ENCODE results near the gene RAD51. TPM values are rescaled to one million over a fixed set of nuclear protein-coding genes. Genes with fewer than 3 reads are reported as not detected.

Gene RAD51
- 27.2 and 48.1 TPM in 2 replicates for total RNA-seq (ENCODE audit: low replicate concordance)

DNA sequence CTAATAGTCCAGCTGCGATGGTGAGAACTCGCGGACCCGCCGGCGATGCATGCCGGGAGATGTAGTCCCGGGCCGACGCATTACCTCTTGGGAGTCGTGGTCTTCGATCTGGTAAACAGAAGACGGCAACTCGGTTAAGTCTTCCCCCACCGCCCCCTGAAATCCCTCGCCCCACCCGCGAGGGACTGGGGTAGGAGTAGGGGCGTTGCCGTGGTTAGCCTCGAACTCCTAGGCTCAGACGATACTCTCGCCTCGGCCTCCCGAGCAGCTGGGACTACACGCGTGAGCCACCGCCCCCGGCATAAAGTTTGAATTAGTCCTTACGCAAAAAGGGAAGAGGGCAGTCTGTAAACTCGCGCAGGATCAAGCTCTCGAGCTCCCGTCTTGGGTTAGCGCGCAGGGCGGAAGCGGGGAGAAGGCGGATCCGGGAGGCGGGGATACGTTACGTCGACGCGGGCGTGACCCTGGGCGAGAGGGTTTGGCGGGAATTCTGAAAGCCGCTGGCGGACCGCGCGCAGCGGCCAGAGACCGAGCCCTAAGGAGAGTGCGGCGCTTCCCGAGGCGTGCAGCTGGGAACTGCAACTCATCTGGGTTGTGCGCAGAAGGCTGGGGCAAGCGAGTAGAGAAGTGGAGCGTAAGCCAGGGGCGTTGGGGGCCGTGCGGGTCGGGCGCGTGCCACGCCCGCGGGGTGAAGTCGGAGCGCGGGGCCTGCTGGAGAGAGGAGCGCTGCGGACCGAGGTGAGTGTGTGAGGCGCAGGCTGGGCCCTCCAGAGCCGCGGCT lies at the start of gene RAD51:
Gene RAD51 (plus strand): TSS at position 487 of the 781 bp plus-strand sequence. CDS start 3,585 bp downstream, outside the sequence.
- Mint-ChIP-seq H3K4me3 (peak within 1 kb of the TSS; percentile 98), H3K4me1 (peaks cover 15% of the 10 kb centered on the region), H3K27ac (peak within 1 kb of the TSS; percentile 93), H3K36me3 (peaks cover 2% of the 10 kb centered on the region), H3K27me3 (ENCODE audit: insufficient read depth, low read depth) (peaks cover 5% of the 10 kb centered on the region), H3K9me3 (no peaks in the 10 kb centered on the region)
- peak within 1 kb of the TSS; percentile 92 for H3K27ac ChIP-seq
- peaks cover 21% of the 10 kb centered on the region for H3F3A ChIP-seq (ENCODE audit: low read depth)
- DNase-seq (ENCODE audit: low spot score), result peak; percentile 97
- H3K4me2 ChIP-seq, result peak within 1 kb of the TSS; percentile 91
- peak within 1 kb of the TSS; percentile 89 for H2AFZ ChIP-seq (replicated peaks)
- H3K27me3 ChIP-seq, result no peaks in the 10 kb centered on the region
- peak within 1 kb of the TSS; percentile 75 for H3K4me3 ChIP-seq
- peaks cover 29% of the 10 kb centered on the region for H3K79me2 ChIP-seq (ENCODE audit: low read depth)
- no peaks in the 10 kb centered on the region for H3K9me3 ChIP-seq (ENCODE audit: low read depth)
- TF ChIP-seq, protein P1, sequence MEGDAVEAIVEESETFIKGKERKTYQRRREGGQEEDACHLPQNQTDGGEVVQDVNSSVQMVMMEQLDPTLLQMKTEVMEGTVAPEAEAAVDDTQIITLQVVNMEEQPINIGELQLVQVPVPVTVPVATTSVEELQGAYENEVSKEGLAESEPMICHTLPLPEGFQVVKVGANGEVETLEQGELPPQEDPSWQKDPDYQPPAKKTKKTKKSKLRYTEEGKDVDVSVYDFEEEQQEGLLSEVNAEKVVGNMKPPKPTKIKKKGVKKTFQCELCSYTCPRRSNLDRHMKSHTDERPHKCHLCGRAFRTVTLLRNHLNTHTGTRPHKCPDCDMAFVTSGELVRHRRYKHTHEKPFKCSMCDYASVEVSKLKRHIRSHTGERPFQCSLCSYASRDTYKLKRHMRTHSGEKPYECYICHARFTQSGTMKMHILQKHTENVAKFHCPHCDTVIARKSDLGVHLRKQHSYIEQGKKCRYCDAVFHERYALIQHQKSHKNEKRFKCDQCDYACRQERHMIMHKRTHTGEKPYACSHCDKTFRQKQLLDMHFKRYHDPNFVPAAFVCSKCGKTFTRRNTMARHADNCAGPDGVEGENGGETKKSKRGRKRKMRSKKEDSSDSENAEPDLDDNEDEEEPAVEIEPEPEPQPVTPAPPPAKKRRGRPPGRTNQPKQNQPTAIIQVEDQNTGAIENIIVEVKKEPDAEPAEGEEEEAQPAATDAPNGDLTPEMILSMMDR (IDR thresholded peaks at IDR 0.05), result no peak
- no peak for TF ChIP-seq EZH2 (IDR thresholded peaks at IDR 0.05)
- no peak for TF ChIP-seq EZH2phosphoT487 (IDR thresholded peaks at IDR 0.05)
- H3K36me3 ChIP-seq, result no peaks in the 10 kb centered on the region
- peak within 1 kb of the TSS; percentile 66 for H3K9ac ChIP-seq
- H3K4me1 ChIP-seq, result peaks cover 4% of the 10 kb centered on the region
- peaks cover 4% of the 10 kb centered on the region for H4K20me1 ChIP-seq (ENCODE audit: low read depth)

DNA sequence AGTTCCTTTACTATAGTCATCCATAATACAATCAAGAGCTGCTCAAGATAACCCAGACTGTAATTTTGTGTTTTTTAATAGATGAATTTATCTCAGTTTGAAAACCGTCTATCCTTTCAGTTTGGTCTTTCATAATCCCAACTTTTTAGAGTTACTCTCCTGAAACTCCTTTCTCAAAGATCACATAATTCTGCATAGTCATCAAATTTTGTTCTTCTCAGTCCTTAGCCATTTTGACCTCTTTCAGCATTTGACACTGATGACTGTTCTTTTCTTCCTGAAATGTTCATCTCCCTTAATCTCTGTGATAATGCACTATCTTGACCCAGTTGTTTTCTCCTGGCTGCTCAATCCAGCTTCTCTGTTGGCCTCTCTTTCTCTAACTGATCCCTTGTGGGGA lies 47.5 kb upstream of the RAD51 start:
- no peaks in the 10 kb centered on the region for H4K20me1 ChIP-seq (ENCODE audit: low read depth)
- H3K27me3 Mint-ChIP-seq (ENCODE audit: insufficient read depth, low read depth), result no peaks in the 10 kb centered on the region
- H3K36me3 ChIP-seq, result no peaks in the 10 kb centered on the region
- H3K79me2 ChIP-seq (ENCODE audit: low read depth), result no peaks in the 10 kb centered on the region
- H3K9me3 ChIP-seq (ENCODE audit: low read depth), result no peaks in the 10 kb centered on the region
- H3K4me1 Mint-ChIP-seq, result no peaks in the 10 kb centered on the region
- H3F3A ChIP-seq (ENCODE audit: low read depth), result no peaks in the 10 kb centered on the region
- H3K27ac Mint-ChIP-seq, result no peak overlapping the region
- H3K4me3 ChIP-seq, result no peak overlapping the region
- no peak for TF ChIP-seq EZH2 (IDR thresholded peaks at IDR 0.05)
- TF ChIP-seq, protein P1 (IDR thresholded peaks at IDR 0.05), result no peak
- H3K27ac ChIP-seq, result no peak overlapping the region
- peaks cover 13% of the 10 kb centered on the region for H3K36me3 Mint-ChIP-seq
- H3K4me1 ChIP-seq, result no peaks in the 10 kb centered on the region
- no peak overlapping the region for H2AFZ ChIP-seq (replicated peaks)
- no peak overlapping the region for H3K4me2 ChIP-seq
- no peak overlapping the region for H3K9ac ChIP-seq
- no peaks in the 10 kb centered on the region for H3K27me3 ChIP-seq
- H3K9me3 Mint-ChIP-seq, result no peaks in the 10 kb centered on the region
- no peak overlapping the region for H3K4me3 Mint-ChIP-seq
- no peak for DNase-seq (ENCODE audit: low spot score)

DNA sequence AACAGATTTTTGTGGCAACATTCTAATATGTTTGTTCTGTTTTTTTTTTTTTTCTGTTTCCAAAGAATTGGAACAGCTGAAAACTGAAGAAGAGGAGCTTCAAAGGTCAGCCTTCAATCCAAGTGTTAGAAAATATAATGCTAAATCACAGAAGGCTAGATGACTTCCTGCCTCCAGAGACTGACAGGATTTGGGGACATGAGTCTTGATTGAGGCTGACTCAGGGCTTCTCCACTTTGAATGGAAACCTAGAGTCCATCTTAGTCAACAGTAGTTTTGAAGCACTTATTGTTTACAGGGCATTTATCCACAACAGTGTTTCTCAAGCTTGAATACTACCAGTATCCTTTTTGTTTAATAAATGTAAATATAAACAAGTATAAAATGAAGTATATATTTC lies 44.5 kb upstream of the RAD51 start:
- H3K9me3 ChIP-seq (ENCODE audit: low read depth), result no peaks in the 10 kb centered on the region
- no peaks in the 10 kb centered on the region for H3K9me3 Mint-ChIP-seq
- H4K20me1 ChIP-seq (ENCODE audit: low read depth), result no peaks in the 10 kb centered on the region
- H3K4me1 ChIP-seq, result no peaks in the 10 kb centered on the region
- H2AFZ ChIP-seq (replicated peaks), result no peak overlapping the region
- no peak overlapping the region for H3K4me2 ChIP-seq
- no peak overlapping the region for H3K4me3 ChIP-seq
- no peaks in the 10 kb centered on the region for H3K4me1 Mint-ChIP-seq
- H3K36me3 Mint-ChIP-seq, result peaks cover 12% of the 10 kb centered on the region
- no peaks in the 10 kb centered on the region for H3K27me3 ChIP-seq
- H3K36me3 ChIP-seq, result no peaks in the 10 kb centered on the region
- H3K79me2 ChIP-seq (ENCODE audit: low read depth), result no peaks in the 10 kb centered on the region
- TF ChIP-seq EZH2phosphoT487 (IDR thresholded peaks at IDR 0.05), result no peak
- no peak for TF ChIP-seq EZH2 (IDR thresholded peaks at IDR 0.05)
- TF ChIP-seq, protein P1 (IDR thresholded peaks at IDR 0.05), result no peak
- no peaks in the 10 kb centered on the region for H3K27me3 Mint-ChIP-seq (ENCODE audit: insufficient read depth, low read depth)
- H3F3A ChIP-seq (ENCODE audit: low read depth), result no peaks in the 10 kb centered on the region
- H3K27ac ChIP-seq, result peak overlapping the region; percentile 72
- no peak overlapping the region for H3K4me3 Mint-ChIP-seq
- no peak for DNase-seq (ENCODE audit: low spot score)
- no peak overlapping the region for H3K9ac ChIP-seq
- no peak overlapping the region for H3K27ac Mint-ChIP-seq

All from neural progenitor cell (in vitro differentiated cells).